HepG2 (cell line): ENCODE measurements around the gene ZDHHC14. TPM values are rescaled to one million over a fixed set of nuclear protein-coding genes. Genes with fewer than 3 reads are reported as not detected.

Experiments
- BCL6 ChIP-seq: IDR thresholded peaks from 2 replicates; pipeline ENCODE4 v1.6.1; 2016; ENCODE audit warnings: missing genetic modification reagents, missing compliant biosample characterization
- CBX2 ChIP-seq, 2 experiments: fragments of 200-600 bp in 1 of 2; sonication (generic); formaldehyde crosslinking in 1 of 2; IDR thresholded peaks; 2 replicates each; pipeline versions ENCODE4 v1.7.0 to v1.8.1; 2018 to 2022; ENCODE audit warnings: low read depth in 2 of 2, low read length in 1 of 2, mild to moderate bottlenecking in 1 of 2, missing genetic modification reagents in 1 of 2
- KLF6 ChIP-seq: IDR thresholded peaks from 2 replicates; pipeline ENCODE4 v1.8.0; 2016; ENCODE audit warnings: missing biosample characterization, missing genetic modification reagents
- SKI ChIP-seq: fragments of 450-650 bp; IDR thresholded peaks from one replicate; pipeline ENCODE4 v1.6.1; 2018; ENCODE audit warnings: mild to moderate bottlenecking; ENCODE audit not compliant: partially characterized antibody
- ZMAT3 ChIP-seq: sonication (generic); formaldehyde crosslinking; conservative IDR thresholded peaks from 2 replicates; pipeline ENCODE4 v1.7.0; 2021; ENCODE audit warnings: missing genetic modification reagents
- ZNF263 ChIP-seq: sonication (generic); formaldehyde crosslinking; IDR thresholded peaks from 2 replicates; pipeline ENCODE4 v1.4.0; 2020; ENCODE audit warnings: missing genetic modification reagents
- ZNF598 ChIP-seq: sonication (generic); formaldehyde crosslinking; IDR thresholded peaks from 2 replicates; pipeline ENCODE4 v1.5.1; 2020; ENCODE audit warnings: mild to moderate bottlenecking, missing genetic modification reagents, borderline replicate concordance
- ZNF7 ChIP-seq: IDR thresholded peaks from 2 replicates; pipeline ENCODE4 v1.6.1; 2016; ENCODE audit warnings: missing biosample characterization, missing genetic modification reagents
- ZNF878 ChIP-seq: sonication (generic); formaldehyde crosslinking; IDR thresholded peaks from 2 replicates; pipeline ENCODE4 v1.8.1; 2023; ENCODE audit warnings: mild to moderate bottlenecking, missing genetic modification reagents, moderate library complexity
- polyA plus RNA-seq, 8 experiments: library from polyadenylated mRNA; depleted of rRNA in 3 of 8; stranded (reverse) in 7 of 8; unstranded in 1 of 8; fragments of >200 nt; fragmentation: Illumina TruSeq in 4 of 8; extraction: Trizol in 4 of 8; gene quantifications; 2 replicates each; pipeline versions ENCODE4 v1.2.1 to v1.2.3, GENCODE V29; 2011 to 2016; ENCODE audit warnings: low read depth in 4 of 8, missing spikeins in 1 of 8, mixed read lengths in 1 of 8; ENCODE audit not compliant: insufficient read depth in 1 of 8
- total RNA-seq, 5 experiments: library from RNA; depleted of rRNA; stranded (reverse); fragments of >200 nt; fragmentation: Illumina TruSeq; extraction: Trizol; gene quantifications; 2 replicates each; pipeline ENCODE4 v1.2.3, GENCODE V29; 2016; ENCODE audit warnings: low read depth in 1 of 5
- TF ChIP-seq, protein P1 (sequence below): sonication (generic); formaldehyde crosslinking; IDR thresholded peaks from 2 replicates; pipeline ENCODE4; 2020; ENCODE audit warnings: missing genetic modification reagents, mild to moderate bottlenecking, borderline replicate concordance
- TF ChIP-seq, protein P2 (sequence below): sonication (generic); formaldehyde crosslinking; IDR thresholded peaks from 2 replicates; pipeline ENCODE4 v1.5.1; 2020; ENCODE audit warnings: mild to moderate bottlenecking, moderate library complexity, missing genetic modification reagents
- TF ChIP-seq, protein P3 (sequence below): sonication (generic); formaldehyde crosslinking; IDR thresholded peaks from 2 replicates; pipeline ENCODE4 v1.4.0; 2020; ENCODE audit warnings: mild to moderate bottlenecking, missing genetic modification reagents
- TF ChIP-seq, protein P4 (sequence below): sonication (generic); formaldehyde crosslinking; IDR thresholded peaks from 2 replicates; pipeline ENCODE4 v1.5.1; 2020; ENCODE audit warnings: missing genetic modification reagents, mild to moderate bottlenecking, borderline replicate concordance

ZDHHC14 gene
- total and polyA plus RNA-seq, 2 of the 13 experiments (the other 11 are each of a cell fraction or from before 2014, with no cell fraction given) = 3.7 to 9.5 TPM

DNA sequence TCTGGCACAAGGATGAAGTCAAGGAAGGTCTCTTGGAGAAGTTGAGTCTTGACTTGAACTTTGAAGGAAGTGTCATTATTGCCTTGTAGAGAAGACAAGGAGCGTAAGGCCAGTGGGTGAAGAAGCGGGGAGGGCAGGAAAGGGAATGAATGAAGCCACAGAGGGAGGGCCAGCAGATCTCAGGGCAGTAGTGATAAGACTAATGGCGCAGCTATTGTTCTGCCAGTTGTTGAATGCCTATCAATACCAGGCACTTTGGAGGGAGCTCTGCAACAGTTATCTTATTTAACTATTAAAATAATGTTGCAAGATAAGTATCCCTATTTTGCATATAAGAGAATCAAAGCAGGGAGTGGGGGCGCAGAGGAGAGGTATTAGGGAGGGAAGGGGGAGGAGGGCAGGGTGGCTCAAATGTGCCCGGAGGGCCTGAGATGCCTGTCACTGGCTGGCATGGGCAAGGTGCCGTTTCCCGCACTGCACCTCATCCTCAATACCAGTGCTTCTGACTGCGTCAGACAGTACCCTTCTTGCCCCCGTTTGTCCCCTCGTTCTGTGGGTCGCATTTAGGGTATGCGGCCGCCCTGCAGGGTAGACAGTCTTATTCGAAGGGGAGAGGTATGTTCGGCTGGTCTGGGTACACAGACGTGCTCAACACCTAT is 109.8 kb downstream of the ZDHHC14 start (continued):
- TF ChIP-seq, protein P1, sequence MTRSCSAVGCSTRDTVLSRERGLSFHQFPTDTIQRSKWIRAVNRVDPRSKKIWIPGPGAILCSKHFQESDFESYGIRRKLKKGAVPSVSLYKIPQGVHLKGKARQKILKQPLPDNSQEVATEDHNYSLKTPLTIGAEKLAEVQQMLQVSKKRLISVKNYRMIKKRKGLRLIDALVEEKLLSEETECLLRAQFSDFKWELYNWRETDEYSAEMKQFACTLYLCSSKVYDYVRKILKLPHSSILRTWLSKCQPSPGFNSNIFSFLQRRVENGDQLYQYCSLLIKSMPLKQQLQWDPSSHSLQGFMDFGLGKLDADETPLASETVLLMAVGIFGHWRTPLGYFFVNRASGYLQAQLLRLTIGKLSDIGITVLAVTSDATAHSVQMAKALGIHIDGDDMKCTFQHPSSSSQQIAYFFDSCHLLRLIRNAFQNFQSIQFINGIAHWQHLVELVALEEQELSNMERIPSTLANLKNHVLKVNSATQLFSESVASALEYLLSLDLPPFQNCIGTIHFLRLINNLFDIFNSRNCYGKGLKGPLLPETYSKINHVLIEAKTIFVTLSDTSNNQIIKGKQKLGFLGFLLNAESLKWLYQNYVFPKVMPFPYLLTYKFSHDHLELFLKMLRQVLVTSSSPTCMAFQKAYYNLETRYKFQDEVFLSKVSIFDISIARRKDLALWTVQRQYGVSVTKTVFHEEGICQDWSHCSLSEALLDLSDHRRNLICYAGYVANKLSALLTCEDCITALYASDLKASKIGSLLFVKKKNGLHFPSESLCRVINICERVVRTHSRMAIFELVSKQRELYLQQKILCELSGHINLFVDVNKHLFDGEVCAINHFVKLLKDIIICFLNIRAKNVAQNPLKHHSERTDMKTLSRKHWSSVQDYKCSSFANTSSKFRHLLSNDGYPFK (CRISPR knock-in tag) = no peak
- no peak for TF ChIP-seq SKI
- no peak for TF ChIP-seq ZMAT3
- no peak for TF ChIP-seq ZNF263 (CRISPR knock-in tag)
- no peak for TF ChIP-seq KLF6 (CRISPR knock-in tag)
- no peak for TF ChIP-seq ZNF598 (CRISPR knock-in tag)
- TF ChIP-seq CBX2 (IDR thresholded peaks at IDR 0.05; ENCODE audit: low read depth, low read length) = no peak
- no peak for TF ChIP-seq CBX2 (CRISPR knock-in tag; IDR thresholded peaks at IDR 0.05; ENCODE audit: low read depth)
- TF ChIP-seq, protein P2, sequence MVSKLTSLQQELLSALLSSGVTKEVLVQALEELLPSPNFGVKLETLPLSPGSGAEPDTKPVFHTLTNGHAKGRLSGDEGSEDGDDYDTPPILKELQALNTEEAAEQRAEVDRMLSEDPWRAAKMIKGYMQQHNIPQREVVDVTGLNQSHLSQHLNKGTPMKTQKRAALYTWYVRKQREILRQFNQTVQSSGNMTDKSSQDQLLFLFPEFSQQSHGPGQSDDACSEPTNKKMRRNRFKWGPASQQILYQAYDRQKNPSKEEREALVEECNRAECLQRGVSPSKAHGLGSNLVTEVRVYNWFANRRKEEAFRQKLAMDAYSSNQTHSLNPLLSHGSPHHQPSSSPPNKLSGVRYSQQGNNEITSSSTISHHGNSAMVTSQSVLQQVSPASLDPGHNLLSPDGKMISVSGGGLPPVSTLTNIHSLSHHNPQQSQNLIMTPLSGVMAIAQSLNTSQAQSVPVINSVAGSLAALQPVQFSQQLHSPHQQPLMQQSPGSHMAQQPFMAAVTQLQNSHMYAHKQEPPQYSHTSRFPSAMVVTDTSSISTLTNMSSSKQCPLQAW = no peak
- TF ChIP-seq, protein P3, sequence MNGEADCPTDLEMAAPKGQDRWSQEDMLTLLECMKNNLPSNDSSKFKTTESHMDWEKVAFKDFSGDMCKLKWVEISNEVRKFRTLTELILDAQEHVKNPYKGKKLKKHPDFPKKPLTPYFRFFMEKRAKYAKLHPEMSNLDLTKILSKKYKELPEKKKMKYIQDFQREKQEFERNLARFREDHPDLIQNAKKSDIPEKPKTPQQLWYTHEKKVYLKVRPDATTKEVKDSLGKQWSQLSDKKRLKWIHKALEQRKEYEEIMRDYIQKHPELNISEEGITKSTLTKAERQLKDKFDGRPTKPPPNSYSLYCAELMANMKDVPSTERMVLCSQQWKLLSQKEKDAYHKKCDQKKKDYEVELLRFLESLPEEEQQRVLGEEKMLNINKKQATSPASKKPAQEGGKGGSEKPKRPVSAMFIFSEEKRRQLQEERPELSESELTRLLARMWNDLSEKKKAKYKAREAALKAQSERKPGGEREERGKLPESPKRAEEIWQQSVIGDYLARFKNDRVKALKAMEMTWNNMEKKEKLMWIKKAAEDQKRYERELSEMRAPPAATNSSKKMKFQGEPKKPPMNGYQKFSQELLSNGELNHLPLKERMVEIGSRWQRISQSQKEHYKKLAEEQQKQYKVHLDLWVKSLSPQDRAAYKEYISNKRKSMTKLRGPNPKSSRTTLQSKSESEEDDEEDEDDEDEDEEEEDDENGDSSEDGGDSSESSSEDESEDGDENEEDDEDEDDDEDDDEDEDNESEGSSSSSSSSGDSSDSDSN (CRISPR knock-in tag) = no peak
- no peak for TF ChIP-seq BCL6 (CRISPR knock-in tag)
- TF ChIP-seq, protein P4, sequence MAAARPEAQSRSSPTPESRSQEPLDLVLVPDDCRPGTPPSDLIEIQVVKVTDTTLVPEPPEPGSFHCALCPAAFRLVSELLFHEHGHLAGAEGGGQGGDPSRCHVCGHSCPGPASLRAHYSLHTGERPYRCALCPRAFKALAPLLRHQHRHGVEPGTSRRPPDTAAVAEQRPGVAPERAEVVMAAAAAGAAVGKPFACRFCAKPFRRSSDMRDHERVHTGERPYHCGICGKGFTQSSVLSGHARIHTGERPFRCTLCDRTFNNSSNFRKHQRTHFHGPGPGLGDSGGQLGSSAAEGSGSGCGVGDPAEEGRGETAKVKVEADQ (CRISPR knock-in tag) = no peak
- no peak for TF ChIP-seq ZNF878 (CRISPR knock-in tag)
- TF ChIP-seq ZNF7 (CRISPR knock-in tag) = no peak
- TF ChIP-seq, all 625 proteins: peak for 0
